Endothelial cell of umbilical vein (primary cell): ENCODE results near the gene NHS. TPM values are rescaled to one million over a fixed set of nuclear protein-coding genes. Genes with fewer than 3 reads are reported as not detected.

Source experiments
- BruUV-seq: library from RNA; stranded (reverse); fragments of 400-500 nt; replicated peaks from 2 replicates; lab custom pipeline; 2021; lab: Mats Ljungman, UMichigan
- CTCF ChIA-PET: fragments of 300-600, 350-600 bp; sonication (Branson Sonifier 250); formaldehyde crosslinking; loops from one replicate; lab custom pipeline; 2021; ENCODE audit warnings: antibody characterized with exemption, inconsistent platforms; lab: Charles Lee
- POLR2A ChIA-PET: fragments of 300-600, 350-600 bp; sonication (Branson Sonifier 250); formaldehyde crosslinking; loops from one replicate; lab custom pipeline; 2021; ENCODE audit warnings: antibody characterized with exemption, inconsistent platforms; lab: Charles Lee
- DNase-seq: peaks from one replicate; pipeline ENCODE4 v3.0.0-alpha.2; 2011; ENCODE audit warnings: low read depth, low spot score
- FAIRE-seq: peaks from 2 replicates; lab custom pipeline; 2011; peaks lifted over from hg19 to GRCh38; lab: Jason Lieb, UNC
- H2AFZ ChIP-seq: 2 replicates; pipeline ENCODE4 v1.6.0; 2012; ENCODE audit warnings: low read depth, low read length, control low read depth, inconsistent platforms
- H3K27ac ChIP-seq: 2 replicates; pipeline ENCODE4 v1.5.1; 2011; ENCODE audit warnings: low read depth, mild to moderate bottlenecking, control low read depth, low read length, moderate library complexity; ENCODE audit not compliant: insufficient read depth
- H3K27me3 ChIP-seq, 2 experiments: 2 replicates each; pipeline versions ENCODE4 v1.6.0 to v1.6.1; 2011; ENCODE audit warnings: low read length in 2 of 2, mixed read lengths in 1 of 2; ENCODE audit not compliant: control insufficient read depth in 2 of 2, insufficient read depth in 2 of 2
- H3K36me3 ChIP-seq, 2 experiments: 2 replicates in 1 of 2; 3 replicates in 1 of 2; pipeline ENCODE4 v1.5.1; 2011; ENCODE audit warnings: low read length in 2 of 2, mild to moderate bottlenecking in 1 of 2, moderate library complexity in 1 of 2; ENCODE audit not compliant: control insufficient read depth in 2 of 2, insufficient read depth in 2 of 2; ENCODE audit errors: extremely low read depth in 1 of 2
- H3K4me1 ChIP-seq: 3 replicates; pipeline ENCODE4 v1.5.1; 2011; ENCODE audit warnings: mild to moderate bottlenecking, low read length; ENCODE audit not compliant: control insufficient read depth, insufficient read depth; ENCODE audit errors: extremely low read depth
- H3K4me2 ChIP-seq: 2 replicates; pipeline ENCODE4 v1.6.1; 2011; ENCODE audit warnings: low read length, control low read depth, mixed read lengths; ENCODE audit not compliant: insufficient read depth
- H3K4me3 ChIP-seq, 3 experiments: fragments of 200-600 bp in 1 of 3; sonication (generic), shearing (Covaris generic) in 1 of 3; replicated peaks in 1 of 3; 2 replicates each; pipeline ENCODE4 v1.5.1; 2011 to 2016; ENCODE audit warnings: control low read depth in 3 of 3, low read length in 3 of 3, mild to moderate bottlenecking in 2 of 3, inconsistent platforms in 1 of 3, low read depth in 1 of 3, moderate library complexity in 1 of 3; ENCODE audit not compliant: insufficient read depth in 1 of 3
- H3K79me2 ChIP-seq: 2 replicates; pipeline ENCODE4 v1.6.0; 2012; ENCODE audit warnings: low read length, inconsistent platforms; ENCODE audit not compliant: control insufficient read depth, insufficient read depth
- H3K9ac ChIP-seq: replicated peaks from 2 replicates; pipeline ENCODE3; 2011; ENCODE audit warnings: low read length, control low read depth; ENCODE audit not compliant: insufficient read depth; ENCODE audit errors: extremely low read depth
- H3K9me1 ChIP-seq: replicated peaks from 3 replicates; pipeline ENCODE4 v1.6.0; 2011; ENCODE audit warnings: mild to moderate bottlenecking, low read length; ENCODE audit not compliant: control insufficient read depth, insufficient read depth; ENCODE audit errors: extremely low read depth
- H3K9me3 ChIP-seq: replicated peaks from 2 replicates; pipeline ENCODE4 v1.5.1; 2012; ENCODE audit warnings: low read length, inconsistent platforms; ENCODE audit not compliant: control insufficient read depth, insufficient read depth
- H4K20me1 ChIP-seq: replicated peaks from 2 replicates; pipeline ENCODE3; 2011; ENCODE audit warnings: mild to moderate bottlenecking, low read length; ENCODE audit not compliant: control insufficient read depth, insufficient read depth; ENCODE audit errors: extremely low read depth
- CTCF ChIP-seq, 2 donors: IDR thresholded peaks; 1 replicate in 1 of 2; 2 replicates in 1 of 2; pipeline ENCODE4 v1.5.1; 2011; ENCODE audit warnings: low read length in 2 of 2, mild to moderate bottlenecking in 2 of 2, moderate library complexity in 2 of 2, control low read depth in 1 of 2, inconsistent platforms in 1 of 2, low read depth in 1 of 2; ENCODE audit not compliant: insufficient read depth in 1 of 2; ENCODE audit errors: extremely low read depth in 1 of 2
- EZH2 ChIP-seq: IDR thresholded peaks from 2 replicates; pipeline ENCODE4 v1.6.1; 2012; ENCODE audit warnings: borderline replicate concordance, low read depth, mild to moderate bottlenecking, moderate library complexity, low read length, inconsistent platforms; ENCODE audit not compliant: severe bottlenecking
- FOS ChIP-seq: IDR thresholded peaks from 2 replicates; pipeline ENCODE4 v1.6.1; 2011; ENCODE audit warnings: mild to moderate bottlenecking, low read length, moderate library complexity, borderline replicate concordance; ENCODE audit not compliant: insufficient read depth
- GATA2 ChIP-seq: IDR thresholded peaks from 2 replicates; pipeline ENCODE4 v1.7.0; 2011; ENCODE audit warnings: low read depth, mild to moderate bottlenecking, moderate library complexity, mixed read lengths, low read length; ENCODE audit not compliant: insufficient read length, insufficient read depth
- JUN ChIP-seq: IDR thresholded peaks from 2 replicates; pipeline ENCODE4 v1.6.1; 2011; ENCODE audit warnings: borderline replicate concordance, low read depth; ENCODE audit not compliant: insufficient read length, insufficient read depth
- MAX ChIP-seq: IDR thresholded peaks from 2 replicates; pipeline ENCODE4 v1.6.1; 2011; ENCODE audit not compliant: insufficient read depth, insufficient read length
- MYC ChIP-seq: IDR thresholded peaks from one replicate; pipeline ENCODE4 v1.6.1; 2011; ENCODE audit warnings: mild to moderate bottlenecking, low read depth, low read length
- POLR2A ChIP-seq: IDR thresholded peaks from 2 replicates; pipeline ENCODE4 v1.6.1; 2012; ENCODE audit warnings: low read depth, mild to moderate bottlenecking, control low read depth, low read length
- POLR2AphosphoS5 ChIP-seq: IDR thresholded peaks from 2 replicates; pipeline ENCODE4 v1.6.1; 2012; ENCODE audit warnings: low read depth, mild to moderate bottlenecking, control low read depth, low read length, moderate library complexity; ENCODE audit not compliant: insufficient read depth
- dilution Hi-C: fragments of 300-500 bp; cut with MboI; formaldehyde crosslinking; loops from one replicate; pipeline ENCODE4 v1.15.0; 2019; ENCODE audit warnings: low sequenced_read_pairs; ENCODE audit not compliant: extremely low pct_ligation_motif_present
- intact Hi-C: fragments of 100-400 bp; cut with micrococcal nuclease; formaldehyde crosslinking; loops from one replicate; pipeline ENCODE4 v1.10.0; 2022
- polyA plus RNA-seq, 4 experiments: library from polyadenylated mRNA; depleted of rRNA in 3 of 4; stranded (reverse) in 3 of 4; unstranded in 1 of 4; fragments of >200 nt; gene quantifications; 2 replicates each; pipeline versions ENCODE4 v1.2.1 to v1.2.3, GENCODE V29; 2011 to 2012; ENCODE audit warnings: missing spikeins in 1 of 4
- total RNA-seq: library from RNA; stranded (reverse); gene quantifications from 2 replicates; pipeline ENCODE4 v1.2.3, GENCODE V29; 2021

Gene NHS
- total and polyA plus RNA-seq, 2 donors (not counting 3 experiments of a cell fraction or from before 2014, with no cell fraction given) = 0.07 to 0.46 TPM

GRCh38 chrX:17433965-17434364 is 59.0 kb downstream of the NHS start:
- ChIA-PET CTCF (no interaction called here), POLR2A (no interaction called here)
- H2AFZ ChIP-seq = no peak overlapping the region
- dilution Hi-C loops = no loop called here
- H3K27ac ChIP-seq = no peak overlapping the region
- H3K4me1 ChIP-seq = no peaks in the 10 kb centered on the region
- no peak overlapping the region for H3K9ac ChIP-seq
- intact Hi-C loops = no loop called here
- no peaks in the 10 kb centered on the region for H3K27me3 ChIP-seq
- no peaks in the 10 kb centered on the region for H3K79me2 ChIP-seq
- TF ChIP-seq MAX = no peak
- TF ChIP-seq FOS = no peak
- TF ChIP-seq GATA2 = no peak
- no peak for TF ChIP-seq POLR2A
- TF ChIP-seq EZH2 = no peak
- TF ChIP-seq JUN = no peak
- no peak for TF ChIP-seq MYC
- no peak for TF ChIP-seq POLR2AphosphoS5
- TF ChIP-seq CTCF (IDR thresholded peaks at IDR 0.05; ENCODE audit: extremely low read depth in 1 of 2, insufficient read depth in 1 of 2, low read depth in 1 of 2, low read length in 2 of 2) = no peak
- no peaks in the 10 kb centered on the region for H3K9me1 ChIP-seq
- no peaks in the 10 kb centered on the region for H4K20me1 ChIP-seq
- DNase-seq = no peak
- H3K9me3 ChIP-seq = no peaks in the 10 kb centered on the region
- no peak overlapping the region for H3K4me2 ChIP-seq
- H3K36me3 ChIP-seq = no peaks in the 10 kb centered on the region
- no TSS peak for BruUV-seq
- FAIRE-seq = no peak
- H3K4me3 ChIP-seq = no peak overlapping the region
